ENCODE measurements around the gene SCCPDH. TPM values are rescaled to one million over a fixed set of nuclear protein-coding genes. Genes with fewer than 3 reads are reported as not detected.

Gene SCCPDH
- total and polyA plus RNA-seq, 4 donors, result 52.1 to 84.3 (median 78.5) TPM

DNA sequence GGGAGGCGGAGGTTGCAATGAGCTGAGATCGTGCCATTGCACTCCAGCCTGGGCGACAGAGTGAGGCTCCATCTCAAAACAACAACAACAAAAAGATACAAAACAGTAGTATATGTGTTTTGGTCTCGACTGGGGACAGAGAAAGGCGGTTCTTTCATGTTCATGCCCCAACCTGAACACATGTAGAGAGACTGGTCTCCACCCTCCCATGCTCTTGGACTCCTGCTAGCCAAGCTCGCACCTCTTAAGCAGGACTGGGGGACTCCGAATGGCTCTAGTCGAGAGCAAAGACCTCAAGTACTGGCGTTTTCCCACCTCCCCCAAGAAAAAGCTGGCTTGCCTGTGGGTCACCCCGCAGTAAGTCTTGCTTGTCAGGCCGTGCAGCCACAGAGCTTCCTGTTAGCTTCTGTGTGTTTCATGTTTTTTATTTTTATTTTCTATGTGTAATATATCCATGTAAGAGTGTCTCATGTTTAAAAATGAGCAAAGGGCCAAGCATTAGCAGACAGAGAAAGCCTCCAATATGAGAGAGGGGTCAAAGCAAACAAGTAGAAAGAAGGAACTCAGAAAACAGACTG, 91.6 kb downstream of the SCCPDH start:
- no peaks in the 10 kb centered on the region for H3K36me3 ChIP-seq (ENCODE audit: control insufficient read depth in 4 of 4, insufficient read depth in 3 of 4, low read depth in 1 of 4, low read length in 3 of 4)
- H3K27ac ChIP-seq (ENCODE audit: low read depth in 1 of 2, low read length in 2 of 2), result no peak overlapping the region
- no peak for DNase-seq (ENCODE audit: low spot score)
- TF ChIP-seq SP1 (IDR thresholded peaks at IDR 0.05), result no peak
- TF ChIP-seq HNF4A (conservative IDR thresholded peaks at IDR 0.05), result no peak
- no peak for TF ChIP-seq EGR1 (IDR thresholded peaks at IDR 0.05; ENCODE audit: low read depth in 2 of 2)
- TF ChIP-seq ATF3 (IDR thresholded peaks at IDR 0.05), result no peak
- no peak for TF ChIP-seq YY1 (IDR thresholded peaks at IDR 0.05)
- TF ChIP-seq, protein P1, sequence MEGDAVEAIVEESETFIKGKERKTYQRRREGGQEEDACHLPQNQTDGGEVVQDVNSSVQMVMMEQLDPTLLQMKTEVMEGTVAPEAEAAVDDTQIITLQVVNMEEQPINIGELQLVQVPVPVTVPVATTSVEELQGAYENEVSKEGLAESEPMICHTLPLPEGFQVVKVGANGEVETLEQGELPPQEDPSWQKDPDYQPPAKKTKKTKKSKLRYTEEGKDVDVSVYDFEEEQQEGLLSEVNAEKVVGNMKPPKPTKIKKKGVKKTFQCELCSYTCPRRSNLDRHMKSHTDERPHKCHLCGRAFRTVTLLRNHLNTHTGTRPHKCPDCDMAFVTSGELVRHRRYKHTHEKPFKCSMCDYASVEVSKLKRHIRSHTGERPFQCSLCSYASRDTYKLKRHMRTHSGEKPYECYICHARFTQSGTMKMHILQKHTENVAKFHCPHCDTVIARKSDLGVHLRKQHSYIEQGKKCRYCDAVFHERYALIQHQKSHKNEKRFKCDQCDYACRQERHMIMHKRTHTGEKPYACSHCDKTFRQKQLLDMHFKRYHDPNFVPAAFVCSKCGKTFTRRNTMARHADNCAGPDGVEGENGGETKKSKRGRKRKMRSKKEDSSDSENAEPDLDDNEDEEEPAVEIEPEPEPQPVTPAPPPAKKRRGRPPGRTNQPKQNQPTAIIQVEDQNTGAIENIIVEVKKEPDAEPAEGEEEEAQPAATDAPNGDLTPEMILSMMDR (IDR thresholded peaks at IDR 0.05; ENCODE audit: low read depth, low read length, missing input control), result no peak
- no peak for TF ChIP-seq FOXA1 (IDR thresholded peaks at IDR 0.05)
- TF ChIP-seq, protein P2, sequence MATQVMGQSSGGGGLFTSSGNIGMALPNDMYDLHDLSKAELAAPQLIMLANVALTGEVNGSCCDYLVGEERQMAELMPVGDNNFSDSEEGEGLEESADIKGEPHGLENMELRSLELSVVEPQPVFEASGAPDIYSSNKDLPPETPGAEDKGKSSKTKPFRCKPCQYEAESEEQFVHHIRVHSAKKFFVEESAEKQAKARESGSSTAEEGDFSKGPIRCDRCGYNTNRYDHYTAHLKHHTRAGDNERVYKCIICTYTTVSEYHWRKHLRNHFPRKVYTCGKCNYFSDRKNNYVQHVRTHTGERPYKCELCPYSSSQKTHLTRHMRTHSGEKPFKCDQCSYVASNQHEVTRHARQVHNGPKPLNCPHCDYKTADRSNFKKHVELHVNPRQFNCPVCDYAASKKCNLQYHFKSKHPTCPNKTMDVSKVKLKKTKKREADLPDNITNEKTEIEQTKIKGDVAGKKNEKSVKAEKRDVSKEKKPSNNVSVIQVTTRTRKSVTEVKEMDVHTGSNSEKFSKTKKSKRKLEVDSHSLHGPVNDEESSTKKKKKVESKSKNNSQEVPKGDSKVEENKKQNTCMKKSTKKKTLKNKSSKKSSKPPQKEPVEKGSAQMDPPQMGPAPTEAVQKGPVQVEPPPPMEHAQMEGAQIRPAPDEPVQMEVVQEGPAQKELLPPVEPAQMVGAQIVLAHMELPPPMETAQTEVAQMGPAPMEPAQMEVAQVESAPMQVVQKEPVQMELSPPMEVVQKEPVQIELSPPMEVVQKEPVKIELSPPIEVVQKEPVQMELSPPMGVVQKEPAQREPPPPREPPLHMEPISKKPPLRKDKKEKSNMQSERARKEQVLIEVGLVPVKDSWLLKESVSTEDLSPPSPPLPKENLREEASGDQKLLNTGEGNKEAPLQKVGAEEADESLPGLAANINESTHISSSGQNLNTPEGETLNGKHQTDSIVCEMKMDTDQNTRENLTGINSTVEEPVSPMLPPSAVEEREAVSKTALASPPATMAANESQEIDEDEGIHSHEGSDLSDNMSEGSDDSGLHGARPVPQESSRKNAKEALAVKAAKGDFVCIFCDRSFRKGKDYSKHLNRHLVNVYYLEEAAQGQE (IDR thresholded peaks at IDR 0.05), result no peak
- no peak for TF ChIP-seq FOXA2 (IDR thresholded peaks at IDR 0.05)
- TF ChIP-seq, protein P3, sequence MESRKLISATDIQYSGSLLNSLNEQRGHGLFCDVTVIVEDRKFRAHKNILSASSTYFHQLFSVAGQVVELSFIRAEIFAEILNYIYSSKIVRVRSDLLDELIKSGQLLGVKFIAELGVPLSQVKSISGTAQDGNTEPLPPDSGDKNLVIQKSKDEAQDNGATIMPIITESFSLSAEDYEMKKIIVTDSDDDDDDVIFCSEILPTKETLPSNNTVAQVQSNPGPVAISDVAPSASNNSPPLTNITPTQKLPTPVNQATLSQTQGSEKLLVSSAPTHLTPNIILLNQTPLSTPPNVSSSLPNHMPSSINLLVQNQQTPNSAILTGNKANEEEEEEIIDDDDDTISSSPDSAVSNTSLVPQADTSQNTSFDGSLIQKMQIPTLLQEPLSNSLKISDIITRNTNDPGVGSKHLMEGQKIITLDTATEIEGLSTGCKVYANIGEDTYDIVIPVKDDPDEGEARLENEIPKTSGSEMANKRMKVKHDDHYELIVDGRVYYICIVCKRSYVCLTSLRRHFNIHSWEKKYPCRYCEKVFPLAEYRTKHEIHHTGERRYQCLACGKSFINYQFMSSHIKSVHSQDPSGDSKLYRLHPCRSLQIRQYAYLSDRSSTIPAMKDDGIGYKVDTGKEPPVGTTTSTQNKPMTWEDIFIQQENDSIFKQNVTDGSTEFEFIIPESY (IDR thresholded peaks at IDR 0.05), result no peak
- no peak for TF ChIP-seq GABPA (IDR thresholded peaks at IDR 0.05 in 1 of 2, conservative IDR thresholded peaks at IDR 0.05 in 1 of 2)
- TF ChIP-seq NR2F2 (IDR thresholded peaks at IDR 0.05), result no peak
- no peak for TF ChIP-seq HNF4G (IDR thresholded peaks at IDR 0.05)
- TF ChIP-seq JUND (IDR thresholded peaks at IDR 0.05), result no peak
- no peak for TF ChIP-seq TAF1 (conservative IDR thresholded peaks at IDR 0.05)
- TF ChIP-seq RXRA (IDR thresholded peaks at IDR 0.05), result no peak
- no peak for TF ChIP-seq RAD21 (IDR thresholded peaks at IDR 0.05)
- TF ChIP-seq, protein P4, sequence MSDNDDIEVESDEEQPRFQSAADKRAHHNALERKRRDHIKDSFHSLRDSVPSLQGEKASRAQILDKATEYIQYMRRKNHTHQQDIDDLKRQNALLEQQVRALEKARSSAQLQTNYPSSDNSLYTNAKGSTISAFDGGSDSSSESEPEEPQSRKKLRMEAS (IDR thresholded peaks at IDR 0.05), result no peak
- H3K9me3 ChIP-seq (ENCODE audit: control insufficient read depth in 4 of 4, low read length in 3 of 4), result no peaks in the 10 kb centered on the region
- 79% methylated on average over 11 of the region's 11 CpGs for WGBS
- no peak overlapping the region for H3K9ac ChIP-seq (ENCODE audit: low read depth in 1 of 2, low read length in 2 of 2)
- H3K4me1 ChIP-seq (ENCODE audit: control insufficient read depth in 4 of 4, insufficient read depth in 4 of 4, low read length in 3 of 4), result no peaks in the 10 kb centered on the region
- H3K4me3 ChIP-seq (ENCODE audit: low read depth in 1 of 3, low read length in 3 of 3), result no peak overlapping the region
- peaks cover 0 to 3% (median 1%) of the 10 kb centered on the region in 4 donors for H3K27me3 ChIP-seq (ENCODE audit: control insufficient read depth in 4 of 4, insufficient read depth in 4 of 4, low read length in 3 of 4)

Small RNA genes within 50 kb of the gene (small RNA-seq; reads per million reads assigned to genes)
- gene AC113174.1, result not detected

Other genes starting within 250 kb of the SCCPDH start
- 1 to 10 TPM; 7.9 to 9.1 TPM for gene SMYD3, start 217.1 kb upstream of the SCCPDH start, total RNA-seq
- 1 to 10 TPM; 3.1 to 8.1 TPM for gene SMYD3, start 217.1 kb upstream of the SCCPDH start, polyA plus RNA-seq
- 10 to 100 TPM; 15.0 to 26.4 TPM for gene TFB2M, start 158.1 kb upstream of the SCCPDH start, total RNA-seq
- 10 to 100 TPM; 21.9 to 25.2 TPM for gene TFB2M, start 158.1 kb upstream of the SCCPDH start, polyA plus RNA-seq
- 10 to 100 TPM; 12.7 to 36.3 TPM for gene CNST, start 158.0 kb upstream of the SCCPDH start, total RNA-seq
- gene CNST, start 158.0 kb upstream of the SCCPDH start, polyA plus RNA-seq, result 10 to 100 TPM in 1 of 2 donors, 1 to 10 TPM in 1; 6.1 to 11.6 TPM
- 10 to 100 TPM; 15.9 to 17.5 TPM for gene AHCTF1, start 207.5 kb downstream of the SCCPDH start, total RNA-seq
- 1 to 10 TPM; 4.2 to 5.3 TPM for gene AHCTF1, start 207.5 kb downstream of the SCCPDH start, polyA plus RNA-seq

Data from liver (tissue), 10 donors.